ES-I3 (cell line): ENCODE measurements around the gene TMEM132D.
"Not testable (repeated sequence)": the region's sequence is repeated elsewhere in the genome, so short reads cannot be mapped to it uniquely, and the experiment has no call there.

Source experiments
- H3K36me3 ChIP-seq: 2 replicates; pipeline ENCODE4 v1.6.1; 2013; ENCODE audit warnings: mild to moderate bottlenecking, low read length, control low read depth, moderate library complexity; ENCODE audit not compliant: insufficient read depth
- H3K4me1 ChIP-seq: 2 replicates; pipeline ENCODE4 v1.6.1; 2013; ENCODE audit warnings: mild to moderate bottlenecking, control low read depth, low read length; ENCODE audit not compliant: insufficient read depth
- H3K9ac ChIP-seq: 2 replicates; pipeline ENCODE4 v1.6.1; 2013; ENCODE audit warnings: low read depth, mild to moderate bottlenecking, low read length, moderate library complexity
- H3K9me3 ChIP-seq: 2 replicates; pipeline ENCODE4 v1.6.1; 2013; ENCODE audit warnings: mild to moderate bottlenecking, low read length, moderate library complexity; ENCODE audit not compliant: control insufficient read depth, insufficient read depth

The TMEM132D gene

GRCh38 chr12:129074379-129074778 is 829.4 kb downstream of the TMEM132D start:
- H3K9ac ChIP-seq = no peak overlapping the region
- no peaks in the 10 kb centered on the region for H3K36me3 ChIP-seq
- H3K9me3 ChIP-seq = no peaks in the 10 kb centered on the region
- 0 out of 2 replicates have a peak, but pooled peaks cover 4% of the 10 kb centered on the region for H3K4me1 ChIP-seq

GRCh38 chr12:129073157-129073915 is 830.5 kb downstream of the TMEM132D start:
- H3K36me3 ChIP-seq = no peaks in the 10 kb centered on the region
- no peaks in the 10 kb centered on the region for H3K9me3 ChIP-seq
- no peak overlapping the region for H3K9ac ChIP-seq
- H3K4me1 ChIP-seq = 0 out of 2 replicates have a peak, but pooled peaks cover 4% of the 10 kb centered on the region

- Histone ChIP-seq H3K9me3 (no peaks in the 10 kb centered on the region), H3K9ac (no peak overlapping the region), H3K36me3 (no peaks in the 10 kb centered on the region), H3K4me1 (peaks cover 12% of the 10 kb centered on the region; the same call in 1 of the 2 replicates)
Measured at GRCh38 chr12:129071362-129071761, 832.5 kb downstream of the TMEM132D start.

GRCh38 chr12:129069886-129070285 is 833.9 kb downstream of the TMEM132D start:
- no peaks in the 10 kb centered on the region for H3K36me3 ChIP-seq
- peaks cover 12% of the 10 kb centered on the region; the same call in 1 of the 2 replicates for H3K4me1 ChIP-seq
- H3K9me3 ChIP-seq = no peaks in the 10 kb centered on the region
- H3K9ac ChIP-seq = no peak overlapping the region

GRCh38 chr12:129068684-129069083 is 835.1 kb downstream of the TMEM132D start:
- Histone ChIP-seq H3K9me3 (no peaks in the 10 kb centered on the region), H3K9ac (no peak overlapping the region), H3K36me3 (no peaks in the 10 kb centered on the region), H3K4me1 (peaks cover 12% of the 10 kb centered on the region; the same call in 1 of the 2 replicates)

GRCh38 chr12:129067491-129067890 is 836.3 kb downstream of the TMEM132D start:
- Histone ChIP-seq H3K9ac (no peak overlapping the region; the same call in 1 of the 2 replicates), H3K36me3 (no peaks in the 10 kb centered on the region), H3K4me1 (peaks cover 12% of the 10 kb centered on the region; the same call in 1 of the 2 replicates), H3K9me3 (no peaks in the 10 kb centered on the region)

GRCh38 chr12:129064209-129064855 is 839.5 kb downstream of the TMEM132D start:
- Histone ChIP-seq H3K36me3 (no peaks in the 10 kb centered on the region), H3K9me3 (no peaks in the 10 kb centered on the region), H3K9ac (no peak overlapping the region), H3K4me1 (peaks cover 8% of the 10 kb centered on the region; the same call in 1 of the 2 replicates)

GRCh38 chr12:129063600-129063999 is 840.2 kb downstream of the TMEM132D start:
- Histone ChIP-seq H3K36me3 (no peaks in the 10 kb centered on the region), H3K9me3 (no peaks in the 10 kb centered on the region), H3K4me1 (peaks cover 8% of the 10 kb centered on the region; the same call in 1 of the 2 replicates), H3K9ac (no peak overlapping the region)

GRCh38 chr12:129053232-129053631 is 850.6 kb downstream of the TMEM132D start:
- no peaks in the 10 kb centered on the region for H3K36me3 ChIP-seq
- no peaks in the 10 kb centered on the region for H3K9me3 ChIP-seq
- H3K4me1 ChIP-seq = no peaks in the 10 kb centered on the region
- no peak overlapping the region for H3K9ac ChIP-seq

GRCh38 chr12:129052373-129052772 is 851.5 kb downstream of the TMEM132D start:
- Histone ChIP-seq H3K4me1 (no peaks in the 10 kb centered on the region), H3K36me3 (no peaks in the 10 kb centered on the region), H3K9me3 (no peaks in the 10 kb centered on the region), H3K9ac (no peak overlapping the region)

GRCh38 chr12:129049917-129050316 is 853.9 kb downstream of the TMEM132D start:
- Histone ChIP-seq H3K4me1 (no peaks in the 10 kb centered on the region), H3K9ac (no peak overlapping the region), H3K9me3 (no peaks in the 10 kb centered on the region), H3K36me3 (no peaks in the 10 kb centered on the region)

GRCh38 chr12:129043334-129043733 is 860.5 kb downstream of the TMEM132D start:
- not testable (repeated sequence) for H3K36me3 ChIP-seq, H3K4me1 ChIP-seq, H3K9ac ChIP-seq, H3K9me3 ChIP-seq

GRCh38 chr12:129036135-129036534 is 867.7 kb downstream of the TMEM132D start:
- no peak overlapping the region for H3K9ac ChIP-seq
- H3K4me1 ChIP-seq = no peaks in the 10 kb centered on the region
- no peaks in the 10 kb centered on the region for H3K36me3 ChIP-seq
- H3K9me3 ChIP-seq = no peaks in the 10 kb centered on the region

- Histone ChIP-seq H3K4me1 (no peaks in the 10 kb centered on the region), H3K9me3 (no peaks in the 10 kb centered on the region), H3K36me3 (no peaks in the 10 kb centered on the region), H3K9ac (no peak overlapping the region)
Measured at GRCh38 chr12:129034558-129035289, 869.1 kb downstream of the TMEM132D start.
